Osteoblast (primary cell): ENCODE data around the gene FMC1. TPM values are rescaled to one million over a fixed set of nuclear protein-coding genes. Genes with fewer than 3 reads are reported as not detected.

Source experiments
- DNase-seq: peaks from one replicate; pipeline ENCODE4 v3.0.0; 2011; ENCODE audit warnings: low spot score, mixed read lengths; ENCODE audit not compliant: insufficient read length; ENCODE audit errors: missing footprints
- H2AFZ ChIP-seq: 2 replicates; pipeline ENCODE4 v1.6.0; 2011; ENCODE audit warnings: mild to moderate bottlenecking, low read length
- H3K27ac ChIP-seq: 2 replicates; pipeline ENCODE4 v1.5.1; 2011; ENCODE audit warnings: mild to moderate bottlenecking, low read depth, low read length, moderate library complexity
- H3K27me3 ChIP-seq: 2 replicates; pipeline ENCODE4 v1.6.0; 2012; ENCODE audit warnings: mild to moderate bottlenecking, control low read depth, inconsistent platforms, low read length, moderate library complexity; ENCODE audit not compliant: insufficient read depth
- H3K36me3 ChIP-seq: 2 replicates; pipeline ENCODE4 v1.5.1; 2011; ENCODE audit warnings: mild to moderate bottlenecking, low read length, control low read depth, moderate library complexity; ENCODE audit not compliant: insufficient read depth
- H3K4me1 ChIP-seq: 2 replicates; pipeline ENCODE4 v1.5.1; 2011; ENCODE audit warnings: mild to moderate bottlenecking, low read length, control low read depth, moderate library complexity; ENCODE audit not compliant: insufficient read depth
- H3K4me2 ChIP-seq: 2 replicates; pipeline ENCODE4 v1.6.0; 2011; ENCODE audit warnings: mild to moderate bottlenecking, low read length; ENCODE audit not compliant: insufficient read depth
- H3K4me3 ChIP-seq: fragments of 200-600 bp; sonication (generic); 3 replicates; pipeline ENCODE4 v1.5.1; 2012; ENCODE audit warnings: mild to moderate bottlenecking, low read length, inconsistent platforms; ENCODE audit not compliant: insufficient read depth
- H3K79me2 ChIP-seq: 2 replicates; pipeline ENCODE4 v1.6.0; 2012; ENCODE audit warnings: mild to moderate bottlenecking, low read length, control low read depth, inconsistent platforms; ENCODE audit not compliant: insufficient read depth
- H3K9me3 ChIP-seq: 2 replicates; pipeline ENCODE4 v1.5.1; 2011; ENCODE audit warnings: low read depth, low read length, control low read depth
- H4K20me1 ChIP-seq: 2 replicates; pipeline ENCODE4 v1.6.0; 2012; ENCODE audit warnings: mild to moderate bottlenecking, low read length, control low read depth; ENCODE audit not compliant: insufficient read depth
- total RNA-seq: library from RNA; depleted of rRNA; stranded (reverse); fragments of >200 nt; gene quantifications from 2 replicates; pipeline ENCODE4 v1.2.3, GENCODE V29; 2012
- TF ChIP-seq, protein P1 (sequence below): IDR thresholded peaks from 2 replicates; pipeline ENCODE4 v1.5.1; 2011; ENCODE audit warnings: mild to moderate bottlenecking, low read depth, low read length, moderate library complexity; ENCODE audit errors: extremely low read depth

FMC1 gene
- total RNA-seq, 1 donor = 9.0 TPM

GRCh38 chr7:139334399-139335150, 6.6 kb upstream of the FMC1 start:
- Histone ChIP-seq H3K4me3 (no peak overlapping the region), H3K27me3 (no peaks in the 10 kb centered on the region), H3K27ac (no peak overlapping the region), H2AFZ (no peak overlapping the region), H4K20me1 (no peaks in the 10 kb centered on the region), H3K36me3 (no peaks in the 10 kb centered on the region), H3K4me1 (no peaks in the 10 kb centered on the region), H3K4me2 (no peak overlapping the region), H3K9me3 (no peaks in the 10 kb centered on the region), H3K79me2 (no peaks in the 10 kb centered on the region)
- no peak for DNase-seq
- TF ChIP-seq, protein P1, sequence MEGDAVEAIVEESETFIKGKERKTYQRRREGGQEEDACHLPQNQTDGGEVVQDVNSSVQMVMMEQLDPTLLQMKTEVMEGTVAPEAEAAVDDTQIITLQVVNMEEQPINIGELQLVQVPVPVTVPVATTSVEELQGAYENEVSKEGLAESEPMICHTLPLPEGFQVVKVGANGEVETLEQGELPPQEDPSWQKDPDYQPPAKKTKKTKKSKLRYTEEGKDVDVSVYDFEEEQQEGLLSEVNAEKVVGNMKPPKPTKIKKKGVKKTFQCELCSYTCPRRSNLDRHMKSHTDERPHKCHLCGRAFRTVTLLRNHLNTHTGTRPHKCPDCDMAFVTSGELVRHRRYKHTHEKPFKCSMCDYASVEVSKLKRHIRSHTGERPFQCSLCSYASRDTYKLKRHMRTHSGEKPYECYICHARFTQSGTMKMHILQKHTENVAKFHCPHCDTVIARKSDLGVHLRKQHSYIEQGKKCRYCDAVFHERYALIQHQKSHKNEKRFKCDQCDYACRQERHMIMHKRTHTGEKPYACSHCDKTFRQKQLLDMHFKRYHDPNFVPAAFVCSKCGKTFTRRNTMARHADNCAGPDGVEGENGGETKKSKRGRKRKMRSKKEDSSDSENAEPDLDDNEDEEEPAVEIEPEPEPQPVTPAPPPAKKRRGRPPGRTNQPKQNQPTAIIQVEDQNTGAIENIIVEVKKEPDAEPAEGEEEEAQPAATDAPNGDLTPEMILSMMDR = no peak

DNA sequence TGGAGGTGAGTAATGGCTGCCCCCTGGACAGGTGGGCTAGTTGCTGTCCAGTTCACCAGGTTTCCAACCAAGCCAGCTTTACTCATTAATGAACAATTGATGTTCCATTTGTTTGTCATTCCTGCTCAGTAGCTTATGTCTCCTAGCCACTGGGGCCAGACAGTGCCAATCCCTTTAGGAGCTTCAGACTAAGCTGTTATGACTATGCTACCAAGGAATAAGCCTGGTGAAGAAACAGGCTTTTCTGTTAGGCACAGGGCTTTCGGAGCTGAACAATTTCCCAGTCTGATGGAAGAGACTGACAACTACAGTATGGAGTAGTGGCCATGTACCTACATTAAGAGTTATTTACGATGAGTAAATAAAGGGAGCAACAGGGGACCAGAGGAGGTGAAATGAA, 2.1 kb upstream of the FMC1 start:
- no peaks in the 10 kb centered on the region for H3K9me3 ChIP-seq
- peaks cover 8% of the 10 kb centered on the region for H3K4me1 ChIP-seq
- no peaks in the 10 kb centered on the region for H4K20me1 ChIP-seq
- peaks cover 21% of the 10 kb centered on the region for H3K79me2 ChIP-seq
- no peak overlapping the region for H2AFZ ChIP-seq
- H3K4me2 ChIP-seq = no peak overlapping the region
- H3K4me3 ChIP-seq = no peak overlapping the region
- H3K27me3 ChIP-seq = no peaks in the 10 kb centered on the region
- TF ChIP-seq, protein P1 = no peak
- DNase-seq = no peak
- no peaks in the 10 kb centered on the region for H3K36me3 ChIP-seq
- no peak overlapping the region for H3K27ac ChIP-seq

- H3K27me3 ChIP-seq = no peaks in the 10 kb centered on the region
- peak overlapping the region; percentile 97 for H3K27ac ChIP-seq
- peaks cover 8% of the 10 kb centered on the region for H3K4me1 ChIP-seq
- peak overlapping the region; percentile 96 for H3K4me3 ChIP-seq
- peak overlapping the region; percentile 99 for H3K4me2 ChIP-seq
- DNase-seq = no peak
- H2AFZ ChIP-seq = peak overlapping the region; percentile 81
- H4K20me1 ChIP-seq = no peaks in the 10 kb centered on the region
- peaks cover 24% of the 10 kb centered on the region for H3K79me2 ChIP-seq
- H3K36me3 ChIP-seq = no peaks in the 10 kb centered on the region
- TF ChIP-seq, protein P1 = no peak
- no peaks in the 10 kb centered on the region for H3K9me3 ChIP-seq
Observed at GRCh38 chr7:139339698-139340036, 1.5 kb upstream of the FMC1 start.

DNA sequence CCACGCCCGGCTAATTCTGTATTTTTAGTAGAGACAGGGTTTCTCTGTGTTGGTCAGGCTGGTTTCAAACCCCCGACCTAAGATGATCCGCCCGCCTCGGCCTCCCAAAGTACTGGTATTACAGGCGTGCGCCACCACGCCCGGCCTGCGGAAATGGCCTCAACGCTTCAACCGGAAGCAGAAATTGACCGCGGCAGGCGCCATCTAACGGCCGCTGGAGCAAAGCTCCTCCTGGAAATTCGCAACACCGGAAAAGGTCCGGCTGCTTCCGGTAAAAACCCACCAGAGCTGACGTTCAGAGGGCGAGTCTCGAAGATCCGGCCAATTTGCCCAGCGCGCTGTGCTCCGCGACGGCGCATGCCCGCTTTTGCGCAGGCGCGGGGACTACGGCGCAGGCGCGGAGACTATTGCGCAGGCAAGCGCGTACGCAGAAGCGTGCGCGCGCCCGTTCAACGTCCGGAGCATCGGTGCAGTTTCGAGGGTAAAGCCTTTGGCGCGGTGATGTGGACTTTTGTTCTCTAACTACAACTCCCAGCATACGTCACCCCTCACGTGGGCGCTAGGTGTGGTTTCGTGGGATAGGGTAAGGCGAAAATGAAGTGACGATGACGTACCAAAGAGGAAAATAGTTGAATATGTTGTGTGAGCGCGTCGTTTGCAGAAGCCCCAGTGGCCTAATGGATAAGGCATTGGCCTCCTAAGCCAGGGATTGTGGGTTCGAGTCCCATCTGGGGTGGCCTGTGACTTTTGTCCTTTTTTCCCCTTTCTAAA, 915 bp upstream of the FMC1 start:
- peak; percentile 96 for DNase-seq
- H3K36me3 ChIP-seq = no peaks in the 10 kb centered on the region
- peak overlapping the region; percentile 99 for H3K4me2 ChIP-seq
- H4K20me1 ChIP-seq = no peaks in the 10 kb centered on the region
- H3K79me2 ChIP-seq = peaks cover 24% of the 10 kb centered on the region
- TF ChIP-seq, protein P1 = peak; percentile 75
- H3K9me3 ChIP-seq = no peaks in the 10 kb centered on the region
- peak overlapping the region; percentile 81 for H2AFZ ChIP-seq
- H3K27ac ChIP-seq = peak overlapping the region; percentile 97
- peak overlapping the region; percentile 96 for H3K4me3 ChIP-seq
- peaks cover 8% of the 10 kb centered on the region for H3K4me1 ChIP-seq
- H3K27me3 ChIP-seq = no peaks in the 10 kb centered on the region
